Measurements from ENCODE around the gene C20orf202.

DNA sequence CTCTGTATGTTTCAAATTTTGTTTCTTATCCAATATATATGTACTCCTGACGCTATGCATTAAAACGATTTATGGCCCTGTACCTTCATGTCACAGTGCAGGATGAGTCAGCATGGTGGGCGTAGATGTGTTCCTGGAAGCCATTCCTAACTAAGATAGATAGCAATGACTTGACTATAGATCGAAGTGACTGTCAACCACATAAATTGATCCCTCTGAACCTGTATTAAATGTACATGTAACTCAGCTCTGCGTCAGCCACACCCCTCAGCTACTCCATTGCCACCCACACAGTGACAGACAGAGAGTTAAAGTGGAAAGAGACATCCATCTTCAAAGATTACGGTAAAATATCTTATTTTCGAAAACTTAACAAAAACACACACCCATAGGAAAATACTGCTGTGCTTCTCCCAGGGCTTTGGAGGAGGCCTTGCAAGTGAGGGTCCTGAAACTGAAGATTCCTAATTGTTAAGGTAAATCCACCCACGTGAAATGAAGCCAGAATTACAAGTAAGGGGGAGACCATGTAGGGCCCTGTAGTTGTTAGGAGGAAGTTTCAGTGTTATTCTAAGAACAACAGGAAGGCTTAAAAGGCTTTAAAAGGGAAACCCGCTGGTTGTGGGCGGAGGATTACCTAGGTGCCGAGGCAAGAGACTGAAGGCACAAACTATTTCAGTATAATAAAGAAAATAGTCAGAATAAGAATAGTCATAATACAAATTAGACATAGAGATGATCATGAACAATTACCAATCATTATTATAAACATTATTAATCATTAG, 12.3 kb downstream of the C20orf202 start:
- TF ChIP-seq, protein P1, sequence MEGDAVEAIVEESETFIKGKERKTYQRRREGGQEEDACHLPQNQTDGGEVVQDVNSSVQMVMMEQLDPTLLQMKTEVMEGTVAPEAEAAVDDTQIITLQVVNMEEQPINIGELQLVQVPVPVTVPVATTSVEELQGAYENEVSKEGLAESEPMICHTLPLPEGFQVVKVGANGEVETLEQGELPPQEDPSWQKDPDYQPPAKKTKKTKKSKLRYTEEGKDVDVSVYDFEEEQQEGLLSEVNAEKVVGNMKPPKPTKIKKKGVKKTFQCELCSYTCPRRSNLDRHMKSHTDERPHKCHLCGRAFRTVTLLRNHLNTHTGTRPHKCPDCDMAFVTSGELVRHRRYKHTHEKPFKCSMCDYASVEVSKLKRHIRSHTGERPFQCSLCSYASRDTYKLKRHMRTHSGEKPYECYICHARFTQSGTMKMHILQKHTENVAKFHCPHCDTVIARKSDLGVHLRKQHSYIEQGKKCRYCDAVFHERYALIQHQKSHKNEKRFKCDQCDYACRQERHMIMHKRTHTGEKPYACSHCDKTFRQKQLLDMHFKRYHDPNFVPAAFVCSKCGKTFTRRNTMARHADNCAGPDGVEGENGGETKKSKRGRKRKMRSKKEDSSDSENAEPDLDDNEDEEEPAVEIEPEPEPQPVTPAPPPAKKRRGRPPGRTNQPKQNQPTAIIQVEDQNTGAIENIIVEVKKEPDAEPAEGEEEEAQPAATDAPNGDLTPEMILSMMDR (conservative IDR thresholded peaks at IDR 0.05): no peak
- TF ChIP-seq ZFX (IDR thresholded peaks at IDR 0.05): no peak
